Mononuclear cell (primary cell): Measurements from ENCODE around the gene RERE. TPM values are rescaled to one million over a fixed set of nuclear protein-coding genes. Genes with fewer than 3 reads are reported as not detected.
"Not testable (repeated sequence)": the region's sequence is repeated elsewhere in the genome, so short reads cannot be mapped to it uniquely, and the experiment has no call there.

ENCODE experiments used
- H3K27me3 ChIP-seq: 2 replicates; pipeline ENCODE4 v1.6.0; 2011; ENCODE audit warnings: low read length, control low read depth; ENCODE audit not compliant: insufficient read depth
- H3K4me1 ChIP-seq: 2 replicates; pipeline ENCODE4 v1.5.1; 2011; ENCODE audit warnings: mild to moderate bottlenecking, low read length, control low read depth; ENCODE audit not compliant: insufficient read depth
- H3K4me3 ChIP-seq: 2 replicates; pipeline ENCODE4 v1.5.1; 2011; ENCODE audit warnings: mild to moderate bottlenecking, low read length, moderate library complexity
- H3K9me3 ChIP-seq: 2 replicates; pipeline ENCODE4 v1.5.1; 2011; ENCODE audit warnings: low read depth, mild to moderate bottlenecking, control low read depth, low read length
- total RNA-seq: library from RNA; depleted of rRNA; stranded (reverse); fragments of >200 nt; gene quantifications from one replicate; pipeline ENCODE4 v1.2.3, GENCODE V29; 2012

The RERE gene
- total RNA-seq, 1 donor: 60.7 TPM

GRCh38 chr1:8712413-8713231, 104.8 kb downstream of the RERE start:
- peaks cover 22% of the 10 kb centered on the region for H3K4me1 ChIP-seq
- no peaks in the 10 kb centered on the region for H3K9me3 ChIP-seq
- H3K4me3 ChIP-seq: no peak overlapping the region
- no peaks in the 10 kb centered on the region for H3K27me3 ChIP-seq

- Histone ChIP-seq H3K4me1 (peaks cover 22% of the 10 kb centered on the region), H3K9me3 (no peaks in the 10 kb centered on the region), H3K27me3 (no peaks in the 10 kb centered on the region), H3K4me3 (no peak overlapping the region)
These were observed 105.5 kb downstream of the RERE start for GRCh38 chr1:8711873-8712412.

GRCh38 chr1:8711151-8711550, 106.3 kb downstream of the RERE start:
- H3K4me3 ChIP-seq: no peak overlapping the region
- H3K9me3 ChIP-seq: no peaks in the 10 kb centered on the region
- H3K4me1 ChIP-seq: peaks cover 20% of the 10 kb centered on the region
- H3K27me3 ChIP-seq: no peaks in the 10 kb centered on the region

GRCh38 chr1:8708259-8708658, 109.2 kb downstream of the RERE start:
- no peak overlapping the region for H3K4me3 ChIP-seq
- peaks cover 15% of the 10 kb centered on the region for H3K27me3 ChIP-seq
- no peaks in the 10 kb centered on the region for H3K9me3 ChIP-seq
- peaks cover 18% of the 10 kb centered on the region for H3K4me1 ChIP-seq

- Histone ChIP-seq H3K4me3 (no peak overlapping the region), H3K9me3 (no peaks in the 10 kb centered on the region), H3K27me3 (peaks cover 22% of the 10 kb centered on the region), H3K4me1 (peaks cover 13% of the 10 kb centered on the region)
These were observed 110.4 kb downstream of the RERE start for GRCh38 chr1:8706995-8707396.

GRCh38 chr1:8706291-8706690, 111.1 kb downstream of the RERE start:
- Histone ChIP-seq H3K4me3 (no peak overlapping the region), H3K27me3 (peaks cover 27% of the 10 kb centered on the region), H3K9me3 (no peaks in the 10 kb centered on the region), H3K4me1 (peaks cover 17% of the 10 kb centered on the region)

GRCh38 chr1:8704866-8705506, 112.5 kb downstream of the RERE start:
- peaks cover 28% of the 10 kb centered on the region for H3K4me1 ChIP-seq
- H3K4me3 ChIP-seq: no peak overlapping the region
- peaks cover 27% of the 10 kb centered on the region for H3K27me3 ChIP-seq
- no peaks in the 10 kb centered on the region for H3K9me3 ChIP-seq

GRCh38 chr1:8702850-8703810, 114.3 kb downstream of the RERE start:
- Histone ChIP-seq H3K4me3 (peak overlapping the region; percentile 47), H3K4me1 (peaks cover 28% of the 10 kb centered on the region), H3K9me3 (no peaks in the 10 kb centered on the region), H3K27me3 (peaks cover 27% of the 10 kb centered on the region)

- Histone ChIP-seq H3K4me1 (peaks cover 28% of the 10 kb centered on the region), H3K4me3 (peak overlapping the region; percentile 47), H3K27me3 (peaks cover 27% of the 10 kb centered on the region), H3K9me3 (no peaks in the 10 kb centered on the region)
These were observed 115.0 kb downstream of the RERE start for GRCh38 chr1:8702472-8702849.

GRCh38 chr1:8701794-8702471, 115.5 kb downstream of the RERE start:
- H3K4me1 ChIP-seq: peaks cover 28% of the 10 kb centered on the region
- peak overlapping the region; percentile 47 for H3K4me3 ChIP-seq
- H3K9me3 ChIP-seq: no peaks in the 10 kb centered on the region
- peaks cover 27% of the 10 kb centered on the region for H3K27me3 ChIP-seq

GRCh38 chr1:8699679-8700078, 117.8 kb downstream of the RERE start:
- H3K4me3 ChIP-seq: no peak overlapping the region

GRCh38 chr1:8698937-8699447, 118.4 kb downstream of the RERE start:
- H3K27me3 ChIP-seq: peaks cover 19% of the 10 kb centered on the region
- H3K9me3 ChIP-seq: no peaks in the 10 kb centered on the region
- peaks cover 28% of the 10 kb centered on the region for H3K4me1 ChIP-seq
- no peak overlapping the region for H3K4me3 ChIP-seq

More at GRCh38 chr1:8699679-8700078, 117.8 kb downstream of the RERE start:
- no peaks in the 10 kb centered on the region for H3K9me3 ChIP-seq
- peaks cover 28% of the 10 kb centered on the region for H3K4me1 ChIP-seq
- peaks cover 24% of the 10 kb centered on the region for H3K27me3 ChIP-seq

GRCh38 chr1:8698012-8698630, 119.3 kb downstream of the RERE start:
- no peaks in the 10 kb centered on the region for H3K9me3 ChIP-seq
- peaks cover 13% of the 10 kb centered on the region for H3K27me3 ChIP-seq
- H3K4me1 ChIP-seq: peaks cover 22% of the 10 kb centered on the region
- H3K4me3 ChIP-seq: no peak overlapping the region

GRCh38 chr1:8695442-8695841, 122.0 kb downstream of the RERE start:
- H3K27me3 ChIP-seq, H3K4me1 ChIP-seq, H3K4me3 ChIP-seq, H3K9me3 ChIP-seq: not testable (repeated sequence)
